Mesendoderm (in vitro differentiated cells): ENCODE results near the gene GFOD2.

Source experiments
- DNase-seq: peaks from one replicate; pipeline ENCODE4 v3.0.0; 2013
- H2AK5ac ChIP-seq: 2 replicates; pipeline ENCODE4 v1.6.1; 2013; ENCODE audit warnings: low read length, inconsistent platforms
- H2BK120ac ChIP-seq: 2 replicates; pipeline ENCODE4 v1.6.1; 2013; ENCODE audit warnings: low read depth, mild to moderate bottlenecking, low read length, moderate library complexity, mixed read lengths
- H2BK15ac ChIP-seq: replicated peaks from 2 replicates; pipeline ENCODE4 v1.6.1; 2013; ENCODE audit warnings: low read depth, mild to moderate bottlenecking, moderate library complexity
- H2BK5ac ChIP-seq: 2 replicates; pipeline ENCODE4 v1.6.1; 2013; ENCODE audit warnings: low read length, inconsistent platforms
- H3K18ac ChIP-seq: 2 replicates; pipeline ENCODE4 v1.6.1; 2013; ENCODE audit warnings: mild to moderate bottlenecking, low read length, mixed read lengths
- H3K23ac ChIP-seq: one replicate; pipeline ENCODE4 v1.6.1; 2013; ENCODE audit warnings: low read length
- H3K27ac ChIP-seq: 2 replicates; pipeline ENCODE4 v1.5.1; 2013; ENCODE audit warnings: low read depth, mild to moderate bottlenecking, inconsistent platforms, low read length, moderate library complexity
- H3K27me3 ChIP-seq: 2 replicates; pipeline ENCODE4 v1.6.1; 2013; ENCODE audit warnings: low read length, control low read depth, mild to moderate bottlenecking, inconsistent platforms; ENCODE audit not compliant: insufficient read depth, poor library complexity
- H3K36me3 ChIP-seq: 2 replicates; pipeline ENCODE4 v1.6.1; 2013; ENCODE audit warnings: low read length, inconsistent platforms; ENCODE audit not compliant: control insufficient read depth, insufficient read depth
- H3K4ac ChIP-seq: one replicate; pipeline ENCODE4 v1.6.1; 2013; ENCODE audit warnings: low read depth, mild to moderate bottlenecking, low read length, moderate library complexity
- H3K4me1 ChIP-seq: 2 replicates; pipeline ENCODE4 v1.6.1; 2013; ENCODE audit warnings: low read depth, low read length, inconsistent platforms; ENCODE audit not compliant: control insufficient read depth
- H3K4me2 ChIP-seq: 2 replicates; pipeline ENCODE4 v1.6.1; 2013; ENCODE audit warnings: low read length
- H3K4me3 ChIP-seq: 2 replicates; pipeline ENCODE4 v1.5.1; 2013; ENCODE audit warnings: mild to moderate bottlenecking, low read length
- H3K56ac ChIP-seq: one replicate; pipeline ENCODE4 v1.6.1; 2013; ENCODE audit warnings: low read length
- H3K79me1 ChIP-seq: 2 replicates; pipeline ENCODE4 v1.6.1; 2013; ENCODE audit warnings: low read length, inconsistent platforms
- H3K79me2 ChIP-seq: 2 replicates; pipeline ENCODE4 v1.6.1; 2013; ENCODE audit warnings: mild to moderate bottlenecking, low read length; ENCODE audit not compliant: control insufficient read depth, insufficient read depth
- H3K9ac ChIP-seq: 2 replicates; pipeline ENCODE4 v1.6.1; 2013; ENCODE audit warnings: low read length, inconsistent platforms
- H4K5ac ChIP-seq: one replicate; pipeline ENCODE4 v1.6.1; 2013; ENCODE audit warnings: low read length
- H4K8ac ChIP-seq: one replicate; pipeline ENCODE4 v1.6.1; 2013; ENCODE audit warnings: low read depth, mild to moderate bottlenecking, control low read depth, low read length, moderate library complexity
- WGBS: extraction: QIAGEN DNeasy Blood & Tissue Kit; methylation state at CpG from one replicate; pipeline ENCODE4 v1.1.7; 2013; ENCODE audit warnings: low lambda C conversion rate, missing lambda C conversion rate; ENCODE audit not compliant: insufficient coverage; ENCODE audit errors: extremely low coverage; 5-methylcytosine and 5-hydroxymethylcytosine counted together

The GFOD2 gene

GRCh38 chr16:67648088-67648763 lies 70.9 kb downstream of the GFOD2 start:
- no peaks in the 10 kb centered on the region for H3K79me2 ChIP-seq
- no peaks in the 10 kb centered on the region for H3K27me3 ChIP-seq
- H2BK120ac ChIP-seq: no peak overlapping the region
- WGBS: no CpG with 5 or more reads among the region's 65 CpGs
- no peaks in the 10 kb centered on the region for H3K79me1 ChIP-seq
- no peak overlapping the region for H3K4me2 ChIP-seq
- no peaks in the 10 kb centered on the region for H3K36me3 ChIP-seq
- H4K8ac ChIP-seq: no peak overlapping the region
- H3K56ac ChIP-seq: no peak overlapping the region
- no peak overlapping the region for H3K23ac ChIP-seq
- H3K18ac ChIP-seq: no peak overlapping the region
- H3K27ac ChIP-seq: no peak overlapping the region
- no peak for DNase-seq
- no peak overlapping the region for H3K4me3 ChIP-seq
- H2BK5ac ChIP-seq: no peak overlapping the region
- peaks cover 2% of the 10 kb centered on the region for H3K4me1 ChIP-seq
- no peak overlapping the region for H3K4ac ChIP-seq
- no peak overlapping the region for H3K9ac ChIP-seq
- H4K5ac ChIP-seq: no peak overlapping the region
- H2BK15ac ChIP-seq: no peak overlapping the region
- no peak overlapping the region for H2AK5ac ChIP-seq

DNA sequence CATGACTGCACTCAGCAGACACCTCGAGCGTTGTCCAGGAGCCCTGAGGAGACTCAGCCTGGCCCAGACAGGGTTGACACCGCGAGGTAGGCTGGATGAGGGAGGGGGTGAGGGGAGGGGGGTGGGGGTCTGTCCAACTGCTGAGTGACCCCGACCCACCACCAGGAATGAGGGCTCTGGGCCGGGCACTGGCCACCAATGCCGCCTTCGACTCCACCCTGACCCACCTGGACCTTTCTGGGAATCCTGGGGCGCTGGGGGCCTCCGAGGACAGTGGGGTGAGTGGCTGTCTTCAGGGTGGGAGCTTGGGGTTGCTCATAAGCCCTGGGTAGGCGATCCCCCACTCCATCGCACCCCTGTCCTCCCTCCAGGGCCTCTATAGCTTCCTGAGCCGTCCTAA lies 71.4 kb downstream of the GFOD2 start:
- Histone ChIP-seq H3K4me2 (no peak overlapping the region), H2BK120ac (no peak overlapping the region), H4K5ac (no peak overlapping the region), H3K4ac (no peak overlapping the region), H3K56ac (no peak overlapping the region), H3K79me1 (no peaks in the 10 kb centered on the region), H2BK15ac (no peak overlapping the region), H3K27ac (no peak overlapping the region), H3K18ac (no peak overlapping the region), H3K4me3 (no peak overlapping the region), H3K36me3 (no peaks in the 10 kb centered on the region), H3K23ac (no peak overlapping the region), H4K8ac (no peak overlapping the region), H2BK5ac (no peak overlapping the region), H2AK5ac (no peak overlapping the region), H3K9ac (no peak overlapping the region), H3K79me2 (no peaks in the 10 kb centered on the region), H3K4me1 (peaks cover 2% of the 10 kb centered on the region), H3K27me3 (no peaks in the 10 kb centered on the region)
- WGBS: no CpG with 5 or more reads among the region's 13 CpGs
- no peak for DNase-seq

DNA sequence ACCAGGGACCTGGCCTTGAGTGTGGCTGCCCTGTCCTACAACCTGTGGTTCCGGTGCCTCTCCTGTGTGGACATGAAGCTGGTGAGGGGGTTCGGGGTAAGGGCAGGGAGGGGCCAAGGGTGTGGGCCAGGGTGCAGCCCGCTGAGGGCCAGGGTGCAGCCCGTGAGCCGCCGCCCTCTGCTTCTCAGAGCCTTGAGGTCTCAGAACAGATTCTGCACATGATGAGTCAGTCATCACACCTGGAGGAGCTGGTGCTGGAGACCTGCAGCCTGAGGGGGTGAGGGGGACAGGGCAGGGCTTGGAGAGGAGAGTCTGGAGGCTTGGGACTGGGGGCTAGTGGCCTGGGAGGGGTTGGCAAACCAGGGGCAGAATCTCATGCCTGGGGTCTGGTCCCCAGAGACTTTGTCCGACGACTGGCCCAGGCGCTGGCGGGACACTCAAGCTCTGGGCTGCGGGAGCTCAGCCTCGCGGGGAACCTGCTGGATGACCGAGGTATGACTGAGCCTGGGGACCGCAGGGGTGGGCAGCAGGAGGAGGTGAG lies 71.9 kb downstream of the GFOD2 start:
- Histone ChIP-seq H2AK5ac (no peak overlapping the region), H3K27ac (no peak overlapping the region), H3K27me3 (no peaks in the 10 kb centered on the region)

GRCh38 chr16:67645397-67646121 lies 73.6 kb downstream of the GFOD2 start:
- no CpG with 5 or more reads among the region's 15 CpGs for WGBS
- H3K4ac ChIP-seq: no peak overlapping the region
- H2AK5ac ChIP-seq: no peak overlapping the region
- H3K27ac ChIP-seq: no peak overlapping the region
- no peak overlapping the region for H3K4me3 ChIP-seq
- no peak overlapping the region for H4K5ac ChIP-seq
- no peak overlapping the region for H3K23ac ChIP-seq
- H3K79me1 ChIP-seq: no peaks in the 10 kb centered on the region
- H3K18ac ChIP-seq: no peak overlapping the region
- DNase-seq: no peak
- H3K56ac ChIP-seq: no peak overlapping the region
- H3K27me3 ChIP-seq: no peaks in the 10 kb centered on the region
- no peaks in the 10 kb centered on the region for H3K36me3 ChIP-seq
- H3K79me2 ChIP-seq: no peaks in the 10 kb centered on the region
- H2BK15ac ChIP-seq: no peak overlapping the region
- H4K8ac ChIP-seq: no peak overlapping the region
- H3K9ac ChIP-seq: peak overlapping the region; percentile 10
- H3K4me2 ChIP-seq: no peak overlapping the region
- H2BK5ac ChIP-seq: no peak overlapping the region
- H3K4me1 ChIP-seq: peaks cover 2% of the 10 kb centered on the region
- no peak overlapping the region for H2BK120ac ChIP-seq

More for the DNA sequence above, 71.9 kb downstream of the GFOD2 start:
- no peak overlapping the region for H3K4ac ChIP-seq
- H2BK5ac ChIP-seq: no peak overlapping the region
- no peaks in the 10 kb centered on the region for H3K79me2 ChIP-seq
- H4K8ac ChIP-seq: no peak overlapping the region
- H3K36me3 ChIP-seq: no peaks in the 10 kb centered on the region
- no peak overlapping the region for H2BK120ac ChIP-seq
- H4K5ac ChIP-seq: no peak overlapping the region
- no peaks in the 10 kb centered on the region for H3K79me1 ChIP-seq
- no peak overlapping the region for H3K23ac ChIP-seq
- no peak overlapping the region for H2BK15ac ChIP-seq
- no CpG with 5 or more reads among the region's 15 CpGs for WGBS
- no peak overlapping the region for H3K56ac ChIP-seq
- H3K18ac ChIP-seq: no peak overlapping the region
- H3K4me2 ChIP-seq: no peak overlapping the region
- no peak overlapping the region for H3K9ac ChIP-seq
- H3K4me3 ChIP-seq: no peak overlapping the region
- no peak for DNase-seq
- peaks cover 2% of the 10 kb centered on the region for H3K4me1 ChIP-seq

GRCh38 chr16:67644038-67644437 lies 75.1 kb downstream of the GFOD2 start:
- Histone ChIP-seq H3K79me1 (no peaks in the 10 kb centered on the region), H2BK120ac (no peak overlapping the region), H4K5ac (no peak overlapping the region), H3K79me2 (no peaks in the 10 kb centered on the region), H3K23ac (no peak overlapping the region), H3K56ac (no peak overlapping the region), H3K4me2 (no peak overlapping the region), H3K4me3 (no peak overlapping the region), H4K8ac (no peak overlapping the region), H3K9ac (no peak overlapping the region), H3K27me3 (no peaks in the 10 kb centered on the region), H3K27ac (no peak overlapping the region), H3K4ac (no peak overlapping the region), H2AK5ac (no peak overlapping the region), H2BK15ac (no peak overlapping the region), H3K36me3 (peaks cover under 1% of the 10 kb centered on the region), H3K18ac (no peak overlapping the region), H2BK5ac (no peak overlapping the region), H3K4me1 (no peaks in the 10 kb centered on the region)
- WGBS: no CpG with 5 or more reads among the region's 9 CpGs
- no peak for DNase-seq
